CD14-positive monocyte (primary cell): Measurements from ENCODE around the gene ETAA1. TPM values are rescaled to one million over a fixed set of nuclear protein-coding genes. Genes with fewer than 3 reads are reported as not detected.

Experiments used
- DNase-seq, 3 donors: peaks; one replicate each; pipeline ENCODE4 v3.0.0-alpha.2; 2011 to 2022
- H2AFZ ChIP-seq: 2 replicates; pipeline ENCODE4 v1.6.0; 2012; ENCODE audit warnings: mild to moderate bottlenecking, low read depth, low read length, inconsistent platforms; ENCODE audit not compliant: insufficient read depth, poor library complexity, severe bottlenecking
- H3K27ac ChIP-seq, 2 donors: 1 replicate in 1 of 2; 2 replicates in 1 of 2; pipeline ENCODE4 v1.5.1; 2012 to 2013; ENCODE audit warnings: low read length in 2 of 2, control low read depth in 1 of 2, inconsistent platforms in 1 of 2, low read depth in 1 of 2, mild to moderate bottlenecking in 1 of 2
- H3K27me3 ChIP-seq, 2 donors: one replicate each; pipeline versions ENCODE4 v1.6.0 to v1.6.1; 2011 to 2013; ENCODE audit warnings: low read length in 2 of 2; ENCODE audit not compliant: control insufficient read depth in 2 of 2, insufficient read depth in 2 of 2
- H3K36me3 ChIP-seq, 2 donors: replicated peaks in 1 of 2; 1 replicate in 1 of 2; 2 replicates in 1 of 2; pipeline versions ENCODE4 v1.5.1 to v1.6.1; 2012 to 2013; ENCODE audit warnings: low read length in 2 of 2, control low read depth in 1 of 2, inconsistent platforms in 1 of 2, mild to moderate bottlenecking in 1 of 2; ENCODE audit not compliant: insufficient read depth in 2 of 2, control insufficient read depth in 1 of 2
- H3K4me1 ChIP-seq, 2 donors: 1 replicate in 1 of 2; 2 replicates in 1 of 2; pipeline versions ENCODE4 v1.5.1 to v1.6.1; 2012 to 2013; ENCODE audit warnings: low read length in 2 of 2, control low read depth in 1 of 2, inconsistent platforms in 1 of 2, mild to moderate bottlenecking in 1 of 2, moderate library complexity in 1 of 2; ENCODE audit not compliant: insufficient read depth in 2 of 2, control insufficient read depth in 1 of 2
- H3K4me2 ChIP-seq: replicated peaks from 2 replicates; pipeline ENCODE3; 2012; ENCODE audit warnings: low read length, moderate library complexity, mild to moderate bottlenecking; ENCODE audit not compliant: poor library complexity, severe bottlenecking; ENCODE audit errors: extremely low read depth
- H3K4me3 ChIP-seq, 3 experiments: fragments of 200-600 bp in 1 of 3; sonication (generic) in 1 of 3; replicated peaks in 1 of 3; 1 replicate in 2 of 3; 2 replicates in 1 of 3; pipeline ENCODE4 v1.5.1; 2011 to 2013; ENCODE audit warnings: low read length in 3 of 3, mild to moderate bottlenecking in 3 of 3, control low read depth in 2 of 3, low read depth in 2 of 3, inconsistent platforms in 1 of 3, moderate library complexity in 1 of 3
- H3K79me2 ChIP-seq: 2 replicates; pipeline ENCODE4 v1.6.0; 2012; ENCODE audit warnings: mild to moderate bottlenecking, control low read depth, inconsistent platforms, low read length, moderate library complexity; ENCODE audit not compliant: insufficient read depth
- H3K9ac ChIP-seq: 2 replicates; pipeline ENCODE4 v1.6.0; 2017; ENCODE audit warnings: low read length, mild to moderate bottlenecking; ENCODE audit not compliant: insufficient read depth, poor library complexity, severe bottlenecking
- H3K9me3 ChIP-seq, 2 donors: replicated peaks in 1 of 2; 1 replicate in 1 of 2; 2 replicates in 1 of 2; pipeline versions ENCODE4 v1.5.1 to v1.6.1; 2012 to 2013; ENCODE audit warnings: low read length in 2 of 2, control low read depth in 1 of 2; ENCODE audit not compliant: control insufficient read depth in 1 of 2, insufficient read depth in 1 of 2
- H4K20me1 ChIP-seq: 2 replicates; pipeline ENCODE4 v1.6.0; 2012; ENCODE audit warnings: mild to moderate bottlenecking, low read length, control low read depth, moderate library complexity; ENCODE audit not compliant: insufficient read depth
- H3K27ac Mint-ChIP-seq, 7 donors: one replicate each; pipeline ENCODE4 v1.8.0; 2020; ENCODE audit warnings: mild to moderate bottlenecking in 7 of 7, mixed read lengths in 7 of 7, moderate library complexity in 6 of 7, inconsistent platforms in 2 of 7
- H3K27me3 Mint-ChIP-seq, 3 donors: one replicate each; pipeline ENCODE4 v1.8.0; 2021 to 2022; ENCODE audit warnings: low read depth in 3 of 3, mild to moderate bottlenecking in 3 of 3, mixed read lengths in 3 of 3, moderate library complexity in 3 of 3, inconsistent platforms in 1 of 3
- H3K36me3 Mint-ChIP-seq, 2 donors: one replicate each; pipeline ENCODE4 v1.8.0; 2020; ENCODE audit warnings: mixed read lengths in 2 of 2, inconsistent platforms in 1 of 2, mild to moderate bottlenecking in 1 of 2
- H3K4me1 Mint-ChIP-seq: one replicate; pipeline ENCODE4 v1.8.0; 2020; ENCODE audit warnings: mild to moderate bottlenecking, mixed read lengths
- H3K4me3 Mint-ChIP-seq, 2 donors: one replicate each; pipeline ENCODE4 v1.8.0; 2020; ENCODE audit warnings: mild to moderate bottlenecking in 2 of 2, mixed read lengths in 2 of 2, moderate library complexity in 1 of 2
- H3K9me3 Mint-ChIP-seq, 7 donors: one replicate each; pipeline ENCODE4 v1.8.0; 2020 to 2022; ENCODE audit warnings: mixed read lengths in 7 of 7, mild to moderate bottlenecking in 6 of 7, moderate library complexity in 6 of 7, inconsistent platforms in 2 of 7
- WGBS: methylation state at CpG from one replicate; pipeline ENCODE4 v1.1.5; 2013; ENCODE audit warnings: missing lambda C conversion rate; ENCODE audit not compliant: insufficient coverage; 5-methylcytosine and 5-hydroxymethylcytosine counted together
- intact Hi-C, 2 donors: fragments of 100-400 bp; cut with micrococcal nuclease; formaldehyde crosslinking; loops; one replicate each; pipeline versions ENCODE4 v1.15.0 to v1.15.1; 2023
- polyA plus RNA-seq, 3 donors: library from polyadenylated mRNA; depleted of rRNA in 1 of 3; unstranded in 2 of 3; stranded (reverse) in 1 of 3; fragments of 300-500 nt in 2 of 3; fragments of >200 nt in 1 of 3; fragmentation: Illumina TruSeq in 2 of 3; gene quantifications; 1 replicate in 2 of 3; 2 replicates in 1 of 3; pipeline ENCODE4 v1.2.3, GENCODE V29; 2012 to 2021
- TF ChIP-seq, protein P1 (sequence below): fragments of 200-600 bp; IDR thresholded peaks from one replicate; pipeline ENCODE4 v1.8.0; 2022; ENCODE audit warnings: antibody characterized with exemption, mild to moderate bottlenecking

Gene ETAA1
- polyA plus RNA-seq, 3 donors = 0.78 to 2.8 (median 1.7) TPM

- no peaks in the 10 kb centered on the region for H3K27me3 ChIP-seq
- peaks cover 7 to 21% of the 10 kb centered on the region in 2 donors for H3K36me3 ChIP-seq
- no peak overlapping the region for H3K27ac ChIP-seq
- Mint-ChIP-seq H3K9me3 (no peaks in the 10 kb centered on the region), H3K27ac (no peak overlapping the region), H3K4me1 (no peaks in the 10 kb centered on the region), H3K4me3 (no peak overlapping the region), H3K36me3 (peaks cover 12 to 20% of the 10 kb centered on the region in 2 donors), H3K27me3 (no peaks in the 10 kb centered on the region)
- no peaks in the 10 kb centered on the region for H3K79me2 ChIP-seq
- no peak for DNase-seq
- H3K4me2 ChIP-seq = no peak overlapping the region
- no peak overlapping the region for H2AFZ ChIP-seq
- 89% methylated on average over 2 of the region's 3 CpGs for WGBS
- intact Hi-C loops = no loop called here
- TF ChIP-seq, protein P1, sequence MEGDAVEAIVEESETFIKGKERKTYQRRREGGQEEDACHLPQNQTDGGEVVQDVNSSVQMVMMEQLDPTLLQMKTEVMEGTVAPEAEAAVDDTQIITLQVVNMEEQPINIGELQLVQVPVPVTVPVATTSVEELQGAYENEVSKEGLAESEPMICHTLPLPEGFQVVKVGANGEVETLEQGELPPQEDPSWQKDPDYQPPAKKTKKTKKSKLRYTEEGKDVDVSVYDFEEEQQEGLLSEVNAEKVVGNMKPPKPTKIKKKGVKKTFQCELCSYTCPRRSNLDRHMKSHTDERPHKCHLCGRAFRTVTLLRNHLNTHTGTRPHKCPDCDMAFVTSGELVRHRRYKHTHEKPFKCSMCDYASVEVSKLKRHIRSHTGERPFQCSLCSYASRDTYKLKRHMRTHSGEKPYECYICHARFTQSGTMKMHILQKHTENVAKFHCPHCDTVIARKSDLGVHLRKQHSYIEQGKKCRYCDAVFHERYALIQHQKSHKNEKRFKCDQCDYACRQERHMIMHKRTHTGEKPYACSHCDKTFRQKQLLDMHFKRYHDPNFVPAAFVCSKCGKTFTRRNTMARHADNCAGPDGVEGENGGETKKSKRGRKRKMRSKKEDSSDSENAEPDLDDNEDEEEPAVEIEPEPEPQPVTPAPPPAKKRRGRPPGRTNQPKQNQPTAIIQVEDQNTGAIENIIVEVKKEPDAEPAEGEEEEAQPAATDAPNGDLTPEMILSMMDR = no peak
- no peaks in the 10 kb centered on the region for H3K9me3 ChIP-seq
- H4K20me1 ChIP-seq = no peaks in the 10 kb centered on the region
- no peak overlapping the region for H3K4me3 ChIP-seq
- H3K9ac ChIP-seq = no peak overlapping the region
- H3K4me1 ChIP-seq = no peaks in the 10 kb centered on the region
Observed at GRCh38 chr2:67412424-67412823, 15.3 kb downstream of the ETAA1 start.

- Mint-ChIP-seq H3K27ac (no peak overlapping the region), H3K4me1 (no peaks in the 10 kb centered on the region), H3K4me3 (no peak overlapping the region), H3K27me3 (peaks cover 0 to 2% (median 0%) of the 10 kb centered on the region in 3 donors), H3K36me3 (peaks cover 9 to 10% of the 10 kb centered on the region in 2 donors), H3K9me3 (peaks cover 0 to 3% (median 0%) of the 10 kb centered on the region in 7 donors)
- TF ChIP-seq, protein P1 = no peak
- Histone ChIP-seq H3K4me1 (no peaks in the 10 kb centered on the region), H3K27ac (no peak overlapping the region), H3K4me3 (no peak overlapping the region), H3K79me2 (no peaks in the 10 kb centered on the region), H3K27me3 (no peaks in the 10 kb centered on the region), H3K4me2 (no peak overlapping the region), H3K36me3 (peaks cover 5 to 18% of the 10 kb centered on the region in 2 donors), H3K9me3 (no peaks in the 10 kb centered on the region), H3K9ac (no peak overlapping the region), H4K20me1 (no peaks in the 10 kb centered on the region), H2AFZ (no peak overlapping the region)
- DNase-seq = no peak
- WGBS = 100% methylated on average over 2 of the region's 2 CpGs
- intact Hi-C loops = no loop called here
Observed at GRCh38 chr2:67414867-67415266, 17.7 kb downstream of the ETAA1 start.
